NCI-H146 treated with DMSO at 0.1 percent for 48 hours (cell line): ENCODE data around the gene DGCR6.
"Not testable (repeated sequence)": the region's sequence is repeated elsewhere in the genome, so short reads cannot be mapped to it uniquely, and the experiment has no call there.

ENCODE experiments used
- DNase-seq: peaks from one replicate; lab custom pipeline; 2025; ENCODE audit not compliant: unreplicated experiment; lab: John Stamatoyannopoulos, UW

The DGCR6 gene

DNA sequence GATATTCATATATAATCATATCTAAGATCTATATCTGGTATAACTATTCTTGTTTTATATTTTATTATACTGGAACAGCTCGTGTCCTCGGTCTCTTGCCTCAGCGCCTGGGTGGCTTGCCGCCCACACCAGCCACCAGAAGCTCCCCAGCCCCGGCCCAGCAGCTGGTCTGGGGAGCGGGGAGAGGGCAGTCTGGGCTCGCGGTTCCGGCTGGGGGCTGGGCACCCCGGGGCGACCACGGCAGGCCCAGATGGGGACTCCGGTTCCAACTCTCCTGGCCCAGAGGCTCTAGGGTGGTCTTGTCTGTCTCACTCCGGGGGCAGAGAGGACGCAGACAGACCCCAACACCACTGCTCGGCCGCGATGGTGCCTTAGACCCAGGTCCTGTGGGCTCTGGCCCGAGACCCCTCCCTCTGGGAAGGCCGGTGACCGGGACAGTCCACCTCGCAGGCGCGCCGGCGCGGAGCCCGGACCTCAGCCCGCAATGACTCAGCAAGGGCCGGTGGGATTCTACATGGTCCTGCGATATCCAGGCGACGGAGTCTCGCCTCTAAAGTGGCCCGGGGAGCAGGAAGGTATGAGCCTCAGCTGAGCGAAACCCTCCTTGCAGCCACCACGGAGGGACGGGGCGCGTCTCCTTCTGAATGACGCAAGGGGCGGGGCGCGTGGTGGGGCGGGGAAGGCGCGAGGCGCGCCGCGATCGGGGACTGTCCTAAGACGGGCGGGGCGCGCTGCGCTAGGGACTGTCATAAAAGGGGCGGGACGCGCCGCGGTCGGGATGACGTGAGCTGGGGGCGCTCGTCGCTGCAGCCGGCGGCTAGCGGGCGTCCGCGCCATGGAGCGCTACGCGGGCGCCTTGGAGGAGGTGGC, at the start of gene DGCR6:
Gene DGCR6 (plus strand): TSS at position 781 of the 870 bp plus-strand sequence. CDS start 55 bp downstream, at position 836.
- no peak for DNase-seq

DNA sequence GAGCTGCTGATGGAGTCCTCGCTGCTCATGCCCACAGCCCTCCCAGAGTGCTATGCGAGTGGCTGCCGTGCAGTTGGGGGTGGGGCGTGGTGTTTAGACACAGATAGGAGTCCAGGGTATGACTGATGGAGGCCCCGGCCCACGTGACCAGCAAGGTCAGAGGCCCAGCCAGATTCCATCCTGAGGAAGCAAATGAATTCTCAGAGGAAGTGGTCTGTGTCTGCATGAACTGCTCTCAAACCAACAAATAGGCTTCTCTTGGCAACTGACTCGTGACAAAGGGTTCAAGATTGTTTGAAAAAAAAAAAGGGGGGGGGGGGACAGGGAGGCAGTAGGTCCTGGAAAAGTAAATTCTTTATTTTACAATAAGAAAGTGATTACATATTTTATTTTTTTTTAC, 46.8 kb upstream of the DGCR6 start:
- DNase-seq, result not testable (repeated sequence)

DNA sequence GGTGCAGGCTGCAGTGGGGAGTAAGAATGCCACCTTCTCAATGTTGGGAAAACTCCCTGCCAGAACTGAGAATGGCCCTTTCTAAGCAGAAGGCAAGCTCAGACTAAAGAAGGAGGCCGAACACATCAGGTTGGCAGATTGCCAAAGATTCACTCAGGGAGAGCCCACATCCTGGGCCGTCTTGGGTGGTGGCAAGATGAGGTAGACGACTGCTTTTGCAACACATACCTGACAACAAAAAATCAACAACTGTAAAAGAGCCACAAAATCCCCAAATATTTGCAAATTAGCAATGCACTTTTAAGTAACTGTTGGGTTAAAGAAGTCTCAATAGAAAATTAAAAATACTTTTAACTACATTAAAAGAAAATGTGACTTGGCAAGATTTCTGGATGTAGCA, 24.9 kb upstream of the DGCR6 start:
- DNase-seq, result not testable (repeated sequence)

DNA sequence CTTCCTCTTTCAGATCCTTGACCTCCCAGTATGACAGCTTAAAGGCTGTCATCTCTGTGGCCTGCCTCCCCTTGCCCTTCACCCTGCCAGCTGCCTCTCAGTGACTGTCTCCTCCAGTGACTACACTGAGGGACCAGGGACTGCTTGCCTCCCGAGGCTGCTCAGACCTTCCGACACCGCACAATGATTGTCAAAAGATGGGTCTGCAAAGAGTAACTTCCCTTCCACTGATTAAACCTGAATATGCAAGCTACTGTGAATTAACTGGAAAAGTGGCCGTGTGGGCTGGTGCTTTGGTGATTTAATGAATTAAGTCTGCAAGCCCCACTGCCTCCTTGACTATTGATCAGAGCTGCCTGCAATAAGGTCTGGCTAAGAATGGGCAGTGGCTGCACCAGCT, 21.7 kb upstream of the DGCR6 start:
- DNase-seq, result not testable (repeated sequence)

DNA sequence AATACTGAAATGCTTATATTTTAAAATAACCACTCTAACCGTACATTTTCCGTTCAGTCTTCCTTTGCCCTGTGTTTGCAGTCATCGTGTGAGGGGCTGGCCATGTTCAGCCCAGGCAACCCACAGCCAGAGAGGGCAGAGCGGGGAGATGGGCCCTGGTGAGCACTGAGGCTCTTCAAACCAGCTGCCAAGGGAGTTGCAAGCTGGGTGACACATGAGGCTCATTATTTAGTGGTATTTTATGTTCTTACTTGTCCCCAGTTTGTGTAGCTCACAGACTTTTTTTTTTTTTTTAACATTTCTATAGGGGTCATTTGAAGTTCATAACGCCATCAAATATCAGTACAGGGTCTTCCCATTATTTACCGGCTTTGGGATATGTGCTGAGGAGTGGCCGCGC, 18.0 kb upstream of the DGCR6 start:
- DNase-seq, result no peak

DNA sequence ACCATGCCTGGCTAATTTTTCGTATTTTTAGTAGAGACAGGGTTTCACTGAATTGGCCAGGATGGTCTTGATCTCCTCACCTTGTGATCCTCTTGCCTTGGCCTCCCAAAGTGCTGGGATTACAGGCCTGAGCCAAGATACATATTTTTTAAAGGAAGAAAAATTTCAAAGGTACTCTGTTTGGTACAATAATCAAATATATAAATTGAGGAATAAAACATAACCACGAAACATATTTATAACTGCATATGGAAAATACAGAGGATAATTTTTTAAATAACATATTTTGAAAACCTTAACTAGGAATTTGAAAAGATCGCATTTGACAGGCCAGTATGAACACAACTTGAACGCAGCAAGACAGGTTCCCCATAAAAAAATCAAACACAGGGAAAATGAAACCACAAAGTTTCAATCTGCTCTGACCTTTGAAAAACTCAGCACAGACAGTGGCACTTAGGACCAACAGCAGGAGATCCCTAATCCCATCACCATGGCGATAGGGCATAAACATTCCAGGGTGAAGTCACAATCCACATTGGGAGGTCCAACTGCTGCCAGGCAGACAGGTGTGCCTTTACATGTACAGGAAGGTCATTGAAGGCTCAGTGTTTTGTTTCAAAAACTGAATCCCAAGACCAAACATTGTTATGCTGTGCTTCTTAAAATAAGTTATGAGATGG, 15.5 kb upstream of the DGCR6 start:
- DNase-seq, result not testable (repeated sequence)

DNA sequence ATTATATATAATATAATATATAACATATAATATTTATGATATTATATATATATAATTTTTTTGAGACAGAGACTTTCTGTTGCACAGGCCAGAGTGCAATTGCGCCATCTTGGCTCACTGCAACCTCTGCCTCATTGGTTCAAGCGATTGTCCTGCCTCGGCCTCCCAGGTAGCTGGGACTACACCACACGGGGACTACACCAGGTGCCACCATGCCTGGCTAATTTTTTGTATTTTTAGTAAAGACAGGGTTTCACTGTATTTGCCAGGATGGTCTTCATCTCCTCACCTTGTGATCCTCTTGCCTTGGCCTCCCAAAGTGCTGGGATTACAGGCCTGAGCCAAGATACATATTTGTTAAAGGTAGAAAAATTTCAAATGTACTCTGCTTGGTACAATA, 12.3 kb upstream of the DGCR6 start:
- DNase-seq, result not testable (repeated sequence)

DNA sequence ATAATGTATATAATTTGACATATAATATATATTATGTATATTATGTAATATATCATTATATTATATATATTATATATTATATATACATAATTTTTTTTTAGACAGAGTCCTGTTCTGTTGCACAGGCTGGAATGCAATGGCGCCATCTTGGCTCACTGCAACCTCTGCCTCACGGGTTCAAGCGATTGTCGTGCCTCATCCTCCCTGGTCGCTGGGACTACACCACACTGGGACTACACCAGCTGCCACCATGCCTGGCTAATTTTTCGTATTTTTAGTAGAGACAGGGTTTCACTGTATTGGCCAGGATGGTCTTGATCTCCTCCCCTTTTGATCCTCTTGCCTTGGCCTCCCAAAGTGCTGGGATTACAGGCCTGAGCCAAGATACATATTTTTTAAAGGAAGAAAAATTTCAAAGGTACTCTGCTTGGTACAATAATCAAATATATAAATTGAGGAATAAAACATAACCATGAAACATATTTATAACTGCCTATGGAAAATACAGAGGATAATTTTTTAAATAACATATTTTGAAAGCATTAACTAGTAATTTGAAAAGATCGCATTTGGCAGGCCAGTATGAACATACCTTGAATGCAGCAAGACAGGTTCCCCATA, 10.0 kb upstream of the DGCR6 start:
- DNase-seq, result not testable (repeated sequence)

DNA sequence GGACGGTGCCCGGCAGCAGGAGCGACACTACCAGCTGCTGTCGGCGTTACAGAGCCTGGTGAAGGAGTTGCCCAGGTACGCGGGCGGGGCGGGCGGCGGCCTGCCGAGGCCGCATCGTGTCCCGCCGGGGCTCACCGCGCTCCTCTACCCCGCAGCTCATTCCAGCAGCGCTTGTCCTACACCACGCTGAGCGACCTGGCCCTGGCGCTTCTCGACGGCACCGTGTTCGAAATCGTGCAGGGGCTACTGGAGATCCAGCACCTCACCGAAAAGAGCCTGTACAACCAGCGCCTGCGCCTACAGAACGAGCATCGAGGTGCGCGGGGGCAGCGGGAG, 258 bp downstream of the DGCR6 start:
- DNase-seq, result not testable (repeated sequence)

DNA sequence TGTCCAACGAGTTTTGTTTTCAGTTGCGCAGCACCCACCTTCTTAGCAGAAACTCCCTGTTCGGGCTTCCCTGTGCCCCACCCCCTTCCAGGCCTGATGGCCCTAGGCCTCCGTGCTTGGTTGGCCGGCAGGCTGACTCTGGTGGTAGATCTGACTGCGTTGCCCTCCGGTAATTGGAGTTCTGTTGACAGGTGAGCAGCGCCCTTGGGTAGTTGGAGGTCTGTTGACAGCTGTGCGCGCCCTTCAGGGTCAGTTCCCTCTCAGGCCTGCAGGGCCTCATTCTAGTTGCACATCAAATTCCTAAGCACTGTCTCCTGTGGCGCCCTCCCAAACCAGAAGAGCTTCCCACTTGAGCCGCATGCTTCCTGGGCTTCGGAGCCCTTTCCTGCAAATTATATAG, 776 bp downstream of the DGCR6 start:
- DNase-seq, result no peak

DNA sequence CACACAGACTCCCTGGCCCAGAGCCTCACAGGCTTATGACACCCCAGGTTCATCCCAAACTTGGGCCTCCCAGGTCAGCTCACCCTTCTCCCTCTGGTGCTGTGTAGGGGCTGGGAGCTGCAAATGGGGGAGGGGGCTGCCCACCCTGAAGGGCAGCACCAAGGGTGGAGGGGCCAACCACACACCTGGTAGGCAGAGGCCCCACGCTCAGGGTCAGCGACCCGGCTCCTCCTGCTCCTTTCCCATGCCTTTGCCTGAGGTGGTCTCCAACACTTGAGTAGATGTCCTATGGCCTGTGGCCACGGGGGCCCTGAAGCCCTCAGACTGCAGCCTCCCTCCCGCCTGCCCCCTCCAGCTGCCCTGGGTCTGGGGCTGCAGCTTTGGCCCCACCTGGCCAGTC, 3.4 kb downstream of the DGCR6 start:
- DNase-seq, result no peak

DNA sequence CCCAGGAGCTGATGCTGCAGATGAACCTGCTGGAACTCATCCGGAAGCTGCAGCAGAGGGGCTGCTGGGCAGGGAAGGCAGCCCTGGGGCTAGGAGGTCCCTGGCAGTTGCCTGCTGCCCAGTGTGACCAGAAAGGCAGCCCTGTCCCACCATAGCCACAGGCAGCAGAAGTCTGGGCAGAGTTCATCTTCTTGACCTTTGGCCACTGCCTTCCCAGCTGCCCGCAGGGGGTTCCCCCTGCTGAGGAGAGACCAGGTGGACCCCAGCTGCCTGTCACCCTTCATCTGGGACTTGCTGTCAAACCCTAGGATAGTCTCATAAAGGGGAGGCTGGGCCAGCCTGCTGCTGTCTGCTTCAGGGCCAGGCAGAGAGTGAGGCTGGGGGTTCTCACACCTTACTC, 5.4 kb downstream of the DGCR6 start:
- not testable (repeated sequence) for DNase-seq

DNA sequence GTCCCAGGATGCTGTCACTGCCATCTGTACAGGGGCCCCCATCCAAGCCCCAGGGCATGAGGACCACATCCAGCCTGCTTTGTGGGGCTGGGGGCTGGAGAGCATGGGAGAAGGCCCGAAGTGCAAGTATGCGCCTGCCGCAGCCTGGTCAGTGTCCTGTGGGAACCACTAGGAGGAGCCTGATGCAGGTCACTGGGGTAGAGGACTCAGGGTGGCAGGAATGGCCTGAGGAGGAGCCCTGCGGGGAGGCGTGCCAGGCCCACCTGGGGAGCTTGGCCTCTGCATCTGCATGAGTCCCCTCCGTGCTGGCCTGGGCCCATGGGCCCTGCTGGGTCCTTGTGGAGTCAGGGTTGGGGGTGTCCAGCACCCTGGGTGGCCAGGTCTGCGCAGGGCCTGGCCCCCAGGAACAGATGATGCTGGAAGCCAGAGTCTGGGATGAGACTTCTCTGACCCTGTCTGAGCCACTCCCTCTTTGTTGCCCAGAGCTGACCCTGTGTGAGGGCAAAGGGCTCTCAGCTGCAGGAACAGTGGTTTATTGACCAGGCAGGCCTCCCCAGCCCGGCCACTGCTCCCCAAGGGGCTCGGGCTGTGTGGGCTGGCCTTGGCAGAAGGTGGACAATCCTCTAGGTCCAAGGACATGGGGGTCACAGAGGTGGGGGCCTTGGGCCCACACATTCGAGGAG, 6.3 kb downstream of the DGCR6 start:
- not testable (repeated sequence) for DNase-seq

DNA sequence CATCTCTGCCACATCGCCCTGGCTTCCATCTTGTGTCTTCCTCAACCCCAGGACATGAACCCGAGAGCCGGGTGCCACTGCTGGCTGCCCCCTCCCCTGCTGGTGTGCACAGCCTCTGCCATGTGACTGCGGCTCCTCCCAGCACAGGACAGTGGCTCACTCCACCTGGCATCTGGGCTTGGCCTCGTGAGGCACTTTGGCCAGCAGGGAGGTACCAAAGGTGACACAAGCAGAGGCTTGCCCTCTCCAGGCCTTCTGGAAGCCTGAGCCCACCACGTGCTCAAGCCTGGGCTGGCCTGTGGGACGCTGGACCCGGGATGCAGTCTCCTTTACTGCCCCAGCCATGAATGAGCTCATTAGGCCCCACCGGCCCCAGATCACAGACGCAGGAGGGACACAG, 8.4 kb downstream of the DGCR6 start:
- not testable (repeated sequence) for DNase-seq

DNA sequence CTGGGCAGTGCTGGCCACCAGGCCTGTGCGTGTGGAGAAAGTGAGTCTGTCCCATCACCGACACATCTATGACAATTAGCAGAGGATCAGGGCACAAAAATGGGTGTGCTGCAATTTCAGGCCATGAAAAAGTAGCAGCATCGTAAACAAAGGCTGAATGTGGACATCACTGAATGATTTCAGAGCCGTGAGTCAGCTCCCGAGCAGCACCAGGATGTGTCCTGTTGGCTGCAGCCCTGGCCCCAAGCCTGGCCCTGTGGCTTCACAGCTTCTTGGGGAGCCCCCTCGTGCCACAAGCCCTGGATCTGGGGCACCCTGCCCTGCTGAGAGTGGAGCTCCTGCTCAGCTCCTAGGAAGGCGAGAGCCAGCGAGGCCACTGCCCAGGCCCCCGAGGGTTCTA, 9.4 kb downstream of the DGCR6 start:
- DNase-seq, result not testable (repeated sequence)

DNA sequence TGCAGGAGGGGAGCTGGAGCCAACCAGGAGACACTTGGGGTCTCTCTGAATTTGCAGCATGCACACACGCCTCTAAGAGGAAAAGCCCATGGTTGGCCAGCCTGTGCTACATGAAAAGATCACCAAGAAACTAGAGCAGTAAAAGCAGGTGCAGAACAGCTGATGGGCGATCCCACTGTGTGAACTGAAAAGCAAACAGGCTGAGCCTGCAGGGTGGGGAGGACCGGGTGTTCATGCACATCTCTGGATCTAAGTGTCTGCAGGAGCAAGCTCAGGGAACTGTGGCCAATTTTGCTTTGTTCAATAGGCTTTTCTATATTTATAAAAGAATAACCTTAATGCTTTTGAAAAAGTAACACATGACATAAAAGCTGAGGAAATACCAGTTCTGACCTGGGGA, 11.7 kb downstream of the DGCR6 start:
- DNase-seq, result not testable (repeated sequence)

DNA sequence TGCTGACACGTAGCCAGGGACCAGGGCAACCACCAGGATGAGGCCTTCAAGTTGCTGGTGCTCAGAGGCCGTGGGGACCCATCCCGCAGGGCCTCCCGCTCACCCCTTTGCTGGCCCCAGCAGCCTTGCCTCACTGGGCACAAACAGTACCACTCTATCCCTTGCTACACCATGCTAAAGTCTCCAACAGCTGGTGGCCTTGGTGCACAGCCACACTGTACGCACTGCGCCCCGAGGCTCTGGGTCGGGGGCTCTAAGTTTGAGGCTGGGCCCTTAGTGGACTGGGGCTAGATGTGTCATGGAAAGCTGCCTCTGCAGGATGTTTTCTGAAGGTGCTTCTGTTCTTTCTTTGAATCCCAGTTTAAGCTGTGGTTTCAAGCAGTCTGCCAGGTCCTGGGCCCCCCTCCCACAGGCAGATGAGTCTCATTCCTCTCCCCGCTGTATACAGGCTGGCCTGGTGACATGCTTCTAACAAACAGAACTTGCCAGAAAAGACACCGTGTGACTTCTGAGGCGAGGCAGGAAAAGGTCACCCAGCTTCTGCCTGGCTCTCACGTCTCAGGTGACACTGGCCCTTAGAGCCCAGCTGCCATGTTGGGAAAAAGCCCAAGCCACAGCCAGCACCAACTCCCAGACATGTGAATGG, 14.3 kb downstream of the DGCR6 start:
- DNase-seq, result not testable (repeated sequence)

DNA sequence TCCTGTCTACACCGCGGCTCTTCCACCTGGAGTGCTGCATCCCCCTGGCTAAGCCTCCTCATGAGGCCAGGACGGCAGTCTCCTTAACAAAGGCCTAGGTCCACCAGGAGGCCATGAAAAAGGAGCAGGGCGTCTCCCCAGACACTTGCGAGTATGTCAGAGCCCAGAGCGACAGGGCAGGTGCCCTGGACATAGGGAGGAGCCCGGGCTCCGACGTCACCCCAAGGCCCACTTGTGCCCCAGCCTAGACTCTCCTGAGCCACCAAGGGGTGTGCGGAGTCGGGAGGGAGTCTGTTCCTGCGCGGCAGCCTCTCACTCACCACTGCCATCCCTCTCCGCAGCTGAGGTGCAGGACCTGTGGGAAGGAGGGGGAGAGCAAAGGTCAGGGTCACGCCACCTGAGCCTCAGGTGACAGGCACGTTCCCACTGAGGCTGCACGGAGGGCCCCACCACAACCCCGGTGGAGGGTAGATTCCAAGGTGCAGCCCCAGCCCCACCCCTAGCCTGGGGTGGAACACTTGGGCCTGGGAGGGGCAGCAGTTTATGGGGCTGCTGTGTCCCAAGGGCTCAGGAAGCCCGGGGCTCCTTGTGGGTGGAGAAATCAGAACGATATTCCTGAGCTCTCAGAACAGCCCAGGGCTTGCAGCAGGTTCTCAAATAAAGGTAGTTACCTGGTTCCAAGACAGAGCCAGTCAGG, 19.4 kb downstream of the DGCR6 start:
- DNase-seq, result no peak

DNA sequence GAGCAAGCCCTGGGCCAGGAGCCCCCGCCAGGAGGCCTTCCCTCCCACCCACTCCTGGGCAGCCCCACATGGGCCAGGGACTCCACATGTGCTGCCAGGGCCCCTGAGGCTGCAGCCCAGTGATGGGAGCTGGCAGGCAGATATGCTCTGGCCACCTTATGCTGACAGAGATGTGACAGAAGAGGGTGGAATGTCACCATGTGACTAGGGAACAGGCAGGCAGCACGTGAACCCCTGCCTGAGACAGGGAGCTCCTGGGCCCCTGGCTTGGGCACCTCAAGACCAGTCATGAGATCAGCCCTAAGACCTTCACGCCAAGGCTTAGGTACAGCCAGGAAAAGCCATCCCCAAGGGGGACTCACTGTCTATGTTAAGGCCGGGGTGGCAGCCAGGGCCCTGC, 20.9 kb downstream of the DGCR6 start:
- no peak for DNase-seq

DNA sequence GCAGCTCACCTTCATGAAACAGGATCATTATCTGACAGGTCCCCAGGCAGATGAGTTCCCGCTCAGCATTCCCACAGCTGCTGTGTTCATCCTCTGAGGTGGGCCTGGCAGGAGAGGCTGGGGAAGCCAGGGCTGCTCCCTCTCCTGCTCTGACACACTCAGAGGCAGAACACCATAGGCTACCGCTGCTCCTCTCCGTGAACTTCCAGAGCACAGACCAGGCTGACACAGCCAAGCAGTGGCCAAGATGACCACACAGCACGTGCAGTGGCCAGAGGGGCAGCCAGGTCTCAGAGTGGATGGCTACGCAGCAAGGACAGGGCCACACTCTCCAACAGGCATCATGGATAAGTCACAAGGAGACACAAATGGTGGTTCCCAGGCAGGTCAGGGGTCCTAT, 21.5 kb downstream of the DGCR6 start:
- DNase-seq, result no peak
